ENCODE measurements around the gene UHRF1.
"Not testable (repeated sequence)": the region's sequence is repeated elsewhere in the genome, so short reads cannot be mapped to it uniquely, and the experiment has no call there.

The UHRF1 gene

DNA sequence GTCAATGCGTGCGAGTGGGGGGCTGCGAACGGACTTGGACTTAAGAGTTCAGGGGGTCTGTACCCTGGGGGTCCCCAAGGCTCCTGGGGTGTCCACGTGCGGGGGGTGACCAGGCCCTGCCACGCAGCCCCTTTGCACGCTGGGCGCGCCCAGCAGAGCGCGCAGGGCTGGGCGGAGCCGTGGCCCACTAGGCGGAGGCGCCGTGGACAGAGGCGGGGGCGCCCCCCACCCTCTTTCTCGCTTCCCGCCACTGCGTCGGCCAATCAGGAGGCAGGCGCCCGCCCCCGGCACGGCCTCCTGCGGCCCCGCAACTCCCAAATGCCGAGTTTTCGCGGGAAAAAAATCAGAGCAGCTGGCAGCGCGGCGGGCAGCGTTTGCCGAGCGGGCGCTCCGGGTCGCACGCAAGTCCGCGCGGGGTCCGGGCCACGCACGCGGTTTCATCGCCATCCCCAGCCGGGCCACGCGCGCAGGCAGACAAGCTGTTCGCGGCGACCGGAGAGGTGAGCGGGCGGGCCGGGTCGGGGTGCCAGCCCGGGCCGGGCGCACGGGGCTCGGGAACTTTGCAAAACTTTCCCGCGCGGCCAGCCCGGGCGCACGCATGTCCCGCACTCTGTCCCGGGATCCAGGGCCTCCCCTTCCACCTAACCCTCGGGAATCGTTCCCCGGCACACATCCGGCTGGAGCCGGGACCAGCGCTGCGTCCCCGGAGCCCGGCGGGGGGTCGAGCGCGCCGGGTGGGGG is at the start of gene UHRF1:
UHRF1 (plus strand) TSS at position 346 of the 741 bp plus-strand sequence. CDS start 1,385 bp downstream, outside the sequence.
- DNase-seq, result no peak

GRCh38 chr19:4859697-4860096 is 49.6 kb upstream of the UHRF1 start:
- DNase-seq, result no peak

GRCh38 chr19:4861147-4861546 is 48.2 kb upstream of the UHRF1 start:
- no peak for DNase-seq

- DNase-seq, result peak; percentile 58
Observed at GRCh38 chr19:4866595-4867424, 42.5 kb upstream of the UHRF1 start.

DNA sequence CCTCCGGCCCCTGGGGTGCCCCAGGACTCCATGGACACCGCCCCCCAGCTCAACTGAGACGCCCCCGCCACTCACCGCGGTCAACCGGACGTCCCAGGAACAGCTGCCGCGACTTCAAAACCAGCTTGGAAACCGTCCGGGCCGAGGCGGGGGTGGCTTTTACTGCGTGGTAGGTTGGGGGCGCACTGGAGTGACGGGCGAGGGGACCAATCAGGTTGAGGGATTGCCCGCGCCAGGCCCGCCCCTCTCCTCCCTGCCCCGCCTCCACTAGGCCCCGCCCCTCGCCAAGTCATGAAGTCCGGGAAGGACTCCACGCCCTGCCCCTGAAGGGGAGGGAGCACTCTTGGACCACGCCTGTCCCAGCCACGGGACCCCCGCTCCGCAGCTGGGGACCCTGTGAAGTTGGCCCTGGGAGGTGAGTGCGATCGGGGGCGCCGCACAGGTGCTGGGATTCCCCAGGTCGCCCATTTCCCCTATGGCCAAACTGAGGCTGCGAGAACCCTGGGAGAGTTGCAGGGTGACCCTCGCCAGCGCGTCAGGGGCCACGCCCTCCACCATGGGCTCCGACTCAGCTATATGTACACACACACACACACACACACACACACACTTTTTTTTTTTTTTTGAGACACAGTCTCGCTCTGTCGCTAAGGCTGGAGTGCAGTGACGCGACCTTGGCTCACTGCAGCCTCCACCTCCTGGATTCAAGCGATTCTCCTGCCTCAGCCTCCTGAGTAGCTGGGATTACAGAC is 41.6 kb upstream of the UHRF1 start, which contains the start of gene PLIN3:
PLIN3 (minus strand) TSS at position 134 of the 752 bp plus-strand sequence. CDS start 6,273 bp downstream, outside the sequence.
- peak; percentile 94 for DNase-seq

DNA sequence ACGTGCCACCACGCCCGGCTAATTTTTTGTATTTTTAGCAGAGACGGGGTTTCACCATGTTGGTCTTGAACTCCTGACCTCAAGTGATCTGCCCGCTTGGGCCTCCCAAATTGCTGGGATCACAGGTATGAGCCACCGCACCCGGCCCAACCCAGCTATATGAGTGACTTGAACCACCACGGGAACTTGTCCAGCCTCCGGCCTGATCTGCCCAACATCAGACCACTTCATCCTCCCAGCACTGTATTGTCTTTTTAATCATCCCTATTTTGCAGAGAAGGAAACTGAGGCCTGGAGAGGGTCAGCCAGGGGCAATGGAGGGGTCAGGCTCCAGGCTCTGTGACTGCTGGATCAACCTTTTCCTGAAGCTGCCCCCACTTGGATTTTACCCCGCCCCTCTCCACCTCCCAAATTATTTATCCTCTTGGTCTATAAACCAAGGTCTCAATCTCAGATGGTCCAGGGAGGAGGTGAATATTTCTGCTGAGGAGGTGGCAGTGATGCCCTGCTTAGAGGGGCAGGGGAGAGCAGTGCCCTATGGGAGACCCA is 40.9 kb upstream of the UHRF1 start:
- no peak for DNase-seq

DNA sequence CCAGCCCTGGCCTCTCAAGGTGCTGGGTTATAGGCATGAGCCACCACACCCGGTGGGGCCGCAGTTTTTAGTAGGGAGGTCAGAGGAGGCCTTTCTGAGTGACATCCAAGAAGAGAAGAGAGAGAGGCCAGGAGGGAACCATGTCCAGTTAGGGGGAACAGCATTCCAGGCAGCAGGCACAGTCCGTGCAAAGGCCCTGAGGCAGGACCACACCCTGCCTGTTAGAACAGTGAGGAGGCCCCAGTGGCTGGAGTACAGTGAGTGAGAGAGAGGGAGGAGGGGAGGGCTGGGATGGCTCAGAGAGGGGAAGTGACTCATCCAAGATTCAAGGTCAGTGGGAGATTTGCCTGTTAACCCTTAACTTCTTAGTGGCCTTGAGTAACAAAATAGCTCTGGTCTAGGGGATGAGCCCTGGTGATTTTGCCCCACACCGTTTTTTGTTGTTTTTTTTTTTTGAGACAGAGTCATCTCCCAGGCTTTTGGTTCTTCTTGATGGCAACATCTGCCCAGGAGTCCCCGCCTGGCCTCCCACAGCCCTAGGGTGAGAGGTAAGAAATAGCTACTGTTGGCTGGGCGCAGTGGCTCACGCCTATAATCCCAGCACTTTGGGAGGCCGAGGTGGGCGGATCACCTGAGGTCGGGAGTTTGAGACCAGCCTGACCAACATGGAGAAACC is 39.1 kb upstream of the UHRF1 start:
- DNase-seq, result peak; percentile 29

- DNase-seq, result no peak
Observed at GRCh38 chr19:4871711-4872110, 37.6 kb upstream of the UHRF1 start.

DNA sequence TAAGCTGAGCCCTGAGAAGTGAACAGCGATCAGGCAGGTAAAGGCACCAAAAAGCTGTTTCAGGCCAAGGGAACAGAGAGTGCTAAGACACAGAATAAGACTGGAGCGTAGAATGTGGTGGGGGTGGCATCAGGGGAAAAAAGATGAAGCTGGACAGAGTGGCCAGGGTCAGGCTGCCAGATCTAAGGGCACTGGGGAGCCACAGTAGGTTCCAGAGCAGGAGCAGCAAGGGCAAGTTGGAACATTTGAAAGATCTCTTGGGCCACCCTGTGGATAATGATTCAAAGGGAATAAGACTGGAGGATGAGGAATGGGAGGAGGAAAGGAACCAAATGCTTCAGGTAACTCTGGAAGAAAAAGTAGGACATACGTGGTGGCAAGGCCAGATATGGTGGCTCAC is 35.4 kb upstream of the UHRF1 start:
- no peak for DNase-seq

- no peak for DNase-seq
Observed at GRCh38 chr19:4877753-4878490, 31.4 kb upstream of the UHRF1 start.

- no peak for DNase-seq
Observed at GRCh38 chr19:4878491-4878968, 30.8 kb upstream of the UHRF1 start.

GRCh38 chr19:4879041-4879440 is 30.3 kb upstream of the UHRF1 start:
- no peak for DNase-seq

GRCh38 chr19:4882874-4883273 is 26.4 kb upstream of the UHRF1 start:
- not testable (repeated sequence) for DNase-seq

- DNase-seq, result not testable (repeated sequence)
Observed at GRCh38 chr19:4884993-4885392, 24.3 kb upstream of the UHRF1 start.

DNA sequence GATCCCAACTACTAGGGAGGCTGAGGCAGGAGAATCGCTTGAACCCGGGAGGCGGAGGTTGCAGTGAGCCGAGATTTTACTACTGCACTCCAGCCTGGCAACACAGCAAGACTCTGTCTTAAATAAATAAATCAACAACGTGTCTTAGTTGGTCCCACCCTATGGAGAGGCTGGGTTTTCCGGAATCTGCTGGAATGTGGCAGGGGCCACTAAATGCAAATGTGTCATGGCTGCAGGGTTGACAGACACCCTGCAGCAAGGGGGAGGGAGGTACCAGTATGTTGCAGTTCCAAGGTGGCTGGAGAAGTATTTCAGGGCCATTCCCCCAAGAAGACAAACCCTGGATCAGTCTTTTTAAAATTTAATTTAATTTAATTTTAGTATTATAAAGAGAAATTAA is 21.5 kb upstream of the UHRF1 start:
- DNase-seq, result not testable (repeated sequence)

DNA sequence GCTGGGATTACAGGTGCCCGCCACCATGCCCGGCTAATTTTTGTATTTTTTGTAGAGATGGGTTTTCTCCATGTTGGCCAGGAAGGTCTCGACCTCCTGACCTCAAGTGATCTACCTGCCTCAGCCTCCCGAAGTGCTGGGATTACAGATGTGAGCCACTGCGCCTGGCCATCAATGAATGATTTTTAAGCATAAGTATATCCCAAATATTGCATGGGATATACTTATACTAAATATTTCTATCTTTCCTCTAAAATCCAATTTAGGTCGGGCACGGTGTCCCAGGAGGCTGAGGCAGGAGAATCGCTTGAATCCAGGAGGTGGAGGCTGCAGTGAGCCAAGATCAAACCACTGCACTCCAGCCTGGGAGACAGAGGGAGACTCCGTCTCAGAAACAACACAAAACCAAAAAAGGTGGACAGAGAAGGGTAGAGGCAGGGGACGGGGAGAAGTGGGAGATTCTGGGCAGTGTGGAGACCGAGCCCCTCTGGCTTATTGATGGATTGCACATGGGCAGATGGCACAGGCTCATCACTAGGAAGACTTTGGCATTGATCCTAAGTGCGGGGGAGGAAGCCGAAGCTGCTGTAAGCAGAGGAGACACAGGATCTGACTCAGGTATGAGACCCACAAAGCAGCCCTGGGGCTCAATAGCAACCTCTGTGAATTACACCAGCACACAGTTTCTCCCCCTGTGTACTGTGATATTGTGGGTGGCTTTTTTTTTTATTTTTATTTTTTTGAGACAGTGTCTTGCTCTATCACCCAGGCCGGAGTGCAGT is 20.1 kb upstream of the UHRF1 start:
- DNase-seq, result no peak

DNA sequence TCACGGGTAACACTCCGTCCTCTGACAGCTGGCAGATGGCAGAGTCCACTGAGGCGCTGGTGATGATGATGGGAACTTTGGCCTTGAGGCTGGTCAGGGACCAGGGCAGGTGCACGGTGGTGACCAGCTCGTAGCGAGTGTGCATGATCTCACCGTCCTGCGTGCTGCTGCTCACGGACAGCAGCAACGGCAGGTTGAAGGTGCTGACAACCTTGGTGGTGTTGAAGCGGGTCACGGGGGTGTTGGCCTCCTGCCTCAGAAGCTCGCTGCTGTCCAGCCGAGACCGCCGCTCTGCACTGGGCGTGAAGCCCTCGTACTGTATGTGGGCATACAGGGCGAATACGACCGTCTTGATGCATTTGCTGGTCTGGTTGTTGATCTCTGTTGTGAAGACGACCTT is 18.2 kb upstream of the UHRF1 start:
- DNase-seq, result no peak

DNA sequence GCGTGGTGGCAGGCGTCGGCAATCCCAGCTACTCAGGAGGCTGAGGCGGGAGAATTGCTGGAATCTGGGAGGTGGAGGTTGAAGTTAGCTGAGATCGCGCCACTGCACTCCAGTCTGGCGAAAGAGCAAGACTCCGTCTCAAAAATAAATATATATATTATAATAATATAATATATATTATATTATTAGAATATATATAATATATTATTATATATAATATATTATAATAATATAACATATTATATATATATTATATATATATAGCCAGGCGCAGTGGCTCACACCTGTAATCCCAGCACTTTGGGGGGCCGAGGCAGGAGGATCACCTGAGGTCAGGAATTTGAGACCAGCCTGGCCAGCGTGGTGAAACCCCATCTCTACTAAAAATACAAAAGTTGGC is 16.3 kb upstream of the UHRF1 start:
- not testable (repeated sequence) for DNase-seq

- DNase-seq, result no peak
Observed at GRCh38 chr19:4896372-4896771, 12.9 kb upstream of the UHRF1 start.

DNA sequence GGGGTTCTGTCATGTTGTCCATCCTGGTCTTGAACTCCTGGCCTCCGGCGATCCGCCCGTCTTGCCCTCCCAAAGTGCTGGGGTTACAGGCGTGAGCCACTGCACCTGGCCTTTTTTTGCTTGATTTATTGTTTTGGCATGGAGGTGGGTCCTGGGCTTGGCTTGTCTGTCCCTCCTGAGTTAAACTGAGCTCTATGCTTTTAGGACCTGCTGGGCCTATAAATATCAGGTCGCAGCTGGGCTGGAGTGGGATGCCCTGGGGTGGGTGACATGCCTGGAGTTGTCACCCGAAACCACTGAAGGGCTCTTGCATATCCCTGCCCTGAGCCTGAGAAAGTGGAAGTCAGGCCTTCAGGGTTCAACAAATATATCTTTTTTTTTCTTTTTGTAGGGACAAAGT is 12.2 kb upstream of the UHRF1 start:
- no peak for DNase-seq

GRCh38 chr19:4900879-4901278 is 8.4 kb upstream of the UHRF1 start:
- DNase-seq, result not testable (repeated sequence)

All from CD4-positive, alpha-beta T cell treated with Interleukin-17A for 4 hours (primary cell).